Lower lobe of right lung (tissue), 2 donors: ENCODE data around the gene ERMP1. TPM values are rescaled to one million over a fixed set of nuclear protein-coding genes. Genes with fewer than 3 reads are reported as not detected.
A peak's percentile ranks its signal among the peaks of the same experiment; 100 is the strongest.

Source experiments
- ATAC-seq, 2 donors: fragments of 200-7000 bp; cut with Tn5 transposase; one replicate each; pipeline ENCODE4 v1.9.1; 2020 to 2022; ENCODE audit warnings: mild to moderate bottlenecking in 2 of 2, moderate library complexity in 2 of 2
- DNase-seq: peaks from one replicate; pipeline ENCODE4 v3.0.0-alpha.2; 2020
- H3K27ac ChIP-seq: fragments of 200-600 bp; one replicate; pipeline ENCODE4 v1.8.0; 2022
- H3K27me3 ChIP-seq: fragments of 200-600 bp; one replicate; pipeline ENCODE4 v1.8.0; 2022; ENCODE audit warnings: low read depth
- H3K36me3 ChIP-seq: fragments of 200-600 bp; one replicate; pipeline ENCODE4 v1.8.0; 2022; ENCODE audit warnings: mild to moderate bottlenecking
- H3K4me1 ChIP-seq: fragments of 200-600 bp; one replicate; pipeline ENCODE4 v1.8.0; 2022
- H3K4me3 ChIP-seq: fragments of 200-600 bp; one replicate; pipeline ENCODE4 v1.8.0; 2022; ENCODE audit warnings: mild to moderate bottlenecking
- H3K9me3 ChIP-seq: fragments of 200-600 bp; one replicate; pipeline ENCODE4 v1.8.0; 2022
- CTCF ChIP-seq: fragments of 200-600 bp; IDR thresholded peaks from one replicate; pipeline ENCODE4 v1.8.0; 2022; ENCODE audit warnings: antibody characterized with exemption, mild to moderate bottlenecking
- intact Hi-C: fragments of 100-400 bp; cut with DNase I; formaldehyde crosslinking; loops from one replicate; pipeline ENCODE4 v1.11.0; 2022
- total RNA-seq: library from RNA; stranded (reverse); fragmentation: NEBNext Ultra II Directional; extraction: Animal tissue kit (Norgen Biotek cat#: 25700); gene quantifications from one replicate; pipeline ENCODE4 v1.2.1, GENCODE V29; 2021
- donor health status: DM: no; HTN: yes; CAD: no; lungs with severe emphysema.

The ERMP1 gene
- total RNA-seq, 1 donor from 2014 or later: 26.2 TPM

GRCh38 chr9:5870020-5870339, 37.1 kb upstream of the ERMP1 start:
- H3K4me3 ChIP-seq: no peak overlapping the region
- TF ChIP-seq CTCF: no peak
- ATAC-seq (no peak), DNase-seq (no peak)
- H3K27ac ChIP-seq: no peak overlapping the region
- no peaks in the 10 kb centered on the region for H3K9me3 ChIP-seq
- H3K4me1 ChIP-seq: no peaks in the 10 kb centered on the region
- intact Hi-C loops: no loop called here
- no peaks in the 10 kb centered on the region for H3K36me3 ChIP-seq
- H3K27me3 ChIP-seq: no peaks in the 10 kb centered on the region

GRCh38 chr9:5869315-5870019, 36.5 kb upstream of the ERMP1 start:
- H3K36me3 ChIP-seq: no peaks in the 10 kb centered on the region
- DNase-seq (no peak), ATAC-seq (no peak)
- peak; percentile 7 for TF ChIP-seq CTCF
- no peak overlapping the region for H3K4me3 ChIP-seq
- H3K27ac ChIP-seq: no peak overlapping the region
- H3K9me3 ChIP-seq: no peaks in the 10 kb centered on the region
- intact Hi-C loops: no loop called here
- H3K27me3 ChIP-seq: no peaks in the 10 kb centered on the region
- no peaks in the 10 kb centered on the region for H3K4me1 ChIP-seq

- intact Hi-C loops: no loop called here
- no peak for ATAC-seq
- no peak for TF ChIP-seq CTCF
- H3K4me3 ChIP-seq: no peak overlapping the region
- no peak for DNase-seq
- no peaks in the 10 kb centered on the region for H3K27me3 ChIP-seq
- no peaks in the 10 kb centered on the region for H3K4me1 ChIP-seq
- no peaks in the 10 kb centered on the region for H3K9me3 ChIP-seq
- no peaks in the 10 kb centered on the region for H3K36me3 ChIP-seq
- H3K27ac ChIP-seq: no peak overlapping the region
These were observed 35.3 kb upstream of the ERMP1 start for GRCh38 chr9:5868235-5868634.

- ATAC-seq (no peak), DNase-seq (no peak)
- H3K27me3 ChIP-seq: no peaks in the 10 kb centered on the region
- no peaks in the 10 kb centered on the region for H3K4me1 ChIP-seq
- H3K36me3 ChIP-seq: no peaks in the 10 kb centered on the region
- intact Hi-C loops: no loop called here
- no peak overlapping the region for H3K27ac ChIP-seq
- no peak overlapping the region for H3K4me3 ChIP-seq
- no peak for TF ChIP-seq CTCF
- H3K9me3 ChIP-seq: no peaks in the 10 kb centered on the region
These were observed 33.8 kb upstream of the ERMP1 start for GRCh38 chr9:5866685-5867084.

- no peak for TF ChIP-seq CTCF
- intact Hi-C loops: no loop called here
- Histone ChIP-seq H3K4me3 (no peak overlapping the region), H3K36me3 (no peaks in the 10 kb centered on the region), H3K27me3 (no peaks in the 10 kb centered on the region), H3K4me1 (no peaks in the 10 kb centered on the region), H3K27ac (no peak overlapping the region), H3K9me3 (no peaks in the 10 kb centered on the region)
- no peak for ATAC-seq
- DNase-seq: no peak
These were observed 33.4 kb upstream of the ERMP1 start for GRCh38 chr9:5866272-5866671.
